HG02938 (cell line): ENCODE measurements around the gene COL4A2.
"Not testable (repeated sequence)": the region's sequence is repeated elsewhere in the genome, so short reads cannot be mapped to it uniquely, and the experiment has no call there.

Source experiments
- ATAC-seq: cut with Tn5 transposase; IDR thresholded peaks from one replicate; pipeline ENCODE4 v1.9.1; 2021; ENCODE audit warnings: mild to moderate bottlenecking, moderate library complexity; ENCODE audit not compliant: unreplicated experiment

The COL4A2 gene

DNA sequence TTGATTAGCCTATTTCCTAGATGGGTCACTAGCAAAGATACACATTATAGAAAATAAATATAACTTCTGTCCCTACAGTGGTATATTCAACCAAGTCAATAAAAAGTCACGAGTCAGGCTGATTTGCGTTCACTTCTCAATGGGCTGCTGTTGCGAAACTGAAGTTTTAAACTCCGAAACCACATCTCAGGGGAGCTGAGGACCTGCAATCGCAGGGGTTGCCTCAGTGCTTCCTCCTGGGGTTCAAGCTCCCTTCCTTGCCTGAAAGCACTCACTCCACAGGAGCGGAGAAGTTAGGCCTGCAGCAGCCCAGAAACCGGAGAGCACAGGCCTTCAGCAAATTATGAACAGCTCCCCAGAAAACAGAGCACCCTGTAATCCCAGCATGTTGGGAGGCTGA is 214.9 kb downstream of the COL4A2 start:
- no peak for ATAC-seq

DNA sequence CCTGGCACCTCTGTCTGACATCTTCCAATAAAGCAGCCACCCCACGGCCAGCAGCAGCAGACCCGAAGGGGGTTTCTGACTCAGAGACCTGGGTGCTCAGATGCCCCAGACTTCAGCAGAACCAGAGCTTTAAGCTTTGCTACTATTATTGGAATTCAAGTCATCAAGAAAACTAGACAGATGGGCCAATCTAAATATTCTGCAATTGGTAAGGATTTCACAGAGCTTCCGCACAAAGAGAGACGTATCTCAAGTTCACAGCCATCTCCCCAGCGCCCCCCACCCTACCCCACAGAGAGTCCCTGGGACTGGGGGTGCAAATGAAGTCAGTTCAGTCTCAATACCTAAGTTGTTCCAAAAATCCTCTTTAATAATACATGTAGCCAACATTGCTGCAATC is 215.6 kb downstream of the COL4A2 start:
- no peak for ATAC-seq

GRCh38 chr13:110523180-110523579 is 216.1 kb downstream of the COL4A2 start:
- no peak for ATAC-seq

DNA sequence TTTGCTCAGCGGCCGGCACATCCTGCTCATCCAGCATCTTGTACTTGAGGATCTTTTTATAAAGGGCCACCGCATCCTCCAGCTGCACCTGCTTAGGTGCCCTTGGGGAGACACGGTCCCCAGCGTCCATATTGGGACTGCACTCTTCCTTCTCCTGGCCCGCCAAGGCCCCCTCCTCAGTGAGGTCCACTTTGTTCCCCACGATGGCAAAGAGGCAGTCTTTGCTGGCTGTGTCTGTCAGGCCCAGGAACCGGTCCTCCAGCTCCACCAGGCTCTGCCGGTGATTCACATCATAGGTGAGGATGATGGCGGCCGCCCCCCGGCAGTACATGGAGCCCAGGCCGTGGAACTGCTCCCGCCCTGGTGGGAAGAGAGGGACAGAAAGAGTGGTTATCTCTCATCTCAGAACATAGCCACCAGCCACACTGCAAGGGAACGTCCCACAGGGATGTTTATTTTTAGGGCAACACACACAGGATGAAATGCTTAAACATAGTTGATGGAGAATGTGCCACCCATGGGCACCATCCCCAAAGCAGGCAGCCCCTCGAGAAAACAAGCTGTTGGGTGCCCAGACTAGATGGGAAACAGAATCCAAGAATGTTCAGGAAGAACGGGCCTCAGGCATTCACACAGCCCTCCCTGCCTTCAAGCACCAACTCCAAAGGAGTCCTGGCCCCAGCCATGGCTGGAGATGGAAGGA is 216.9 kb downstream of the COL4A2 start:
- ATAC-seq, result no peak

DNA sequence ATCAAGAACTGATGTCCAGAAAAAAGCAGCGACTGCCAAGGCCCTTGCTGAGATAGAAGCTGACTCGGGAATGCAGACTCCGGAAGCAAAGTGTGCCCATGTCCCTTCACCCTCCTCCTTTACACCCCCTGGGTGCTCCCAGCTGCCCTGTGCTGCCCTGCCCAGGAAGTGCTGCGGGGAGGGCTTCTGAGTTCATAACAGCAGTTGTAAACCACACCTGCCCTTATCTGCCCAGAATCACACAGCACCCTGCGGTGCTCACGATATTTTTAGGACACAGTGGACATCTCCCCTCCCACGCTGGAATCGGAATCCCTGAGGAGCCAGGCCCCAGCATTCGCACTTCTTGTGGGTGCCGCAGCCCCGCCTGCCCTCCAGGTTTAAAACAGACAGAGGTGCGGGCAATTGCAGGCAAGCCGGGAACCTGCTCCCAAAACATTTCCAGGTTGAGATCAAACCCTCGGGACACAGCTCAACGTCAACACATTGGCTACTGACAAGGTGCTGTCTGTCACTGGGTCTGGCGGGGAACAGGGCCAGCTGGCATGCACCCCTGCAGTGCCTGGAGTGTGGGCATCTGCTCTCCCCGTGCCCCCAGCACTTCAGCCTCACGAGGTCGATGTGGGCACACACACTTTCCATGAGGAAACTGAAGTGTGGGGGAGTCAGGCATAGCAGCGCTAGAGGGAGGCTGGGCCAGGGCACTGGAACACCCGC is 217.6 kb downstream of the COL4A2 start:
- ATAC-seq, result no peak

GRCh38 chr13:110525328-110526319 is 218.5 kb downstream of the COL4A2 start:
- peak; percentile 64 for ATAC-seq

DNA sequence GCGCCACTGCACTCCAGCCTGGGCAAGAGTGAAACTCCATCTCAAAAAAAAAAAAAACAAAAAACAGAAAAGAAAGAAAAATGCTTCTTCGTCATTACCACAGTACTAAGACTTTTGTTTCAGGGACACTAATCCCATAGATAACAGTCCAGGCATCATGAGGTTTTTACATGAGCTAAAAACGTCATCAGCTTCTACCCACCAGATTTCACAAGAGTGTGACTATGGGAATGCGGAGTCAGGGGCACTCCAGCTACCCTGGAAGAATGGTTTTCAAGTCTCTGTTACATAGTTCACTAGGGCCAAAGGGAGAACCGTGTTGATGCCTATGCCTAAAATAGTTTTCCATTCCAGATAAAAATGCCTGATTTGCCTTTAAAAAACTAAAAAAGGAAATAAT is 221.3 kb downstream of the COL4A2 start:
- no peak for ATAC-seq

- ATAC-seq, result no peak
Observed at GRCh38 chr13:110528911-110529310, 221.8 kb downstream of the COL4A2 start.

- no peak for ATAC-seq
Observed at GRCh38 chr13:110529522-110530311, 222.6 kb downstream of the COL4A2 start.

- ATAC-seq, result no peak
Observed at GRCh38 chr13:110531100-110531499, 224.0 kb downstream of the COL4A2 start.

GRCh38 chr13:110531671-110532083 is 224.6 kb downstream of the COL4A2 start:
- no peak for ATAC-seq

GRCh38 chr13:110532258-110532657 is 225.2 kb downstream of the COL4A2 start:
- not testable (repeated sequence) for ATAC-seq

GRCh38 chr13:110533771-110534670 is 226.9 kb downstream of the COL4A2 start:
- ATAC-seq, result no peak

- ATAC-seq, result no peak
Observed at GRCh38 chr13:110535526-110535925, 228.4 kb downstream of the COL4A2 start.

- peak; percentile 43 for ATAC-seq
Observed at GRCh38 chr13:110536006-110536693, 229.1 kb downstream of the COL4A2 start.

DNA sequence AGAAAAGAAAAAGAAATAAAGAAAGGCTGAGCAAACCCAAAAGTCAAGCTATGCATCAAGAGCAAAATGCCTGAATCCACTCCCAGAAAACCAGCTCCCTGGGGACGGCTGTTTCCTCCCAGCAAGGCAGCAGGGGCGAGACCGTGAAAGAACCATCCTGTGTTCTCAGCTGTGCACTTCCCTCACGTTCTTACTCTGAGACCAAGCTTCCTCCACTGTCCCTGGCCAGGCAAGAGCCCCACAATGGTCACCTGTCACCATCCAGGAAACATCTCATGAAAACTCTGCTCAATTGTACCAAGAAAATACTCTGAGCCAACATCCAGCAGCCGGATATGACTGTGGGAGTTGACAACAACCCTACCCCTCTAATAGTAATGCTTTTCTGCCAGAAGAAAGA is 231.5 kb downstream of the COL4A2 start:
- peak; percentile 48 for ATAC-seq

- no peak for ATAC-seq
Observed at GRCh38 chr13:110539894-110540293, 232.8 kb downstream of the COL4A2 start.

DNA sequence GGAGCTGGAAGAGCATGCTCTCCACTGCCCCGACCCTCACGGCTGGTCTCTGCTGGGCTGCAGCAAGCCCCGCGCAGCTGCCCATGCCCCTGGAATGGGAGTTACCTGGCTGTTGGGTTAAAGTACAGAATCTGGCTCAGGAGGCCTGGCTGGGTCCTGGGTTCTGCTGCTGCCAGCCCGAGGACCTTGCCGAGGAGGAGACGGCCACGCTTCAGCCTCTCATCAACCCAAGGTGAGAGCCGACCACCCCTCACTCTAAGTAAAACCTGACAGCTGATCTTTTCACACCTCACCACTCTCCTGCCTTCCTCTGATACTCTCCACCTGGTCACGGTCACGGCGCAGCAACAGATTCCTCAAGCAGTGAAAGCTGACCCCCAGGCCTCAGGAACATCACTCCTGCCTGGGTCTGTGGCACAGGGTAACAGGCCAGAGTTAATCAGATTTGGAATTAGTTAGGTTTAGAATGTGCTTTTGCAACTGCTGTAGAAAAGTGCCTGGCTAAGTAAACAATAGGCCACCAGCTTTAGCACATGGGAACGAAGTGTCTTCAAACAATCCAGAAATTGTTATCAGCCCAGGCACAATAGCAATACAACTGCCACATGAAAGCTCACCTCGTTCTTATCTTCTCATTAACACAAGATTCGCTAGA is 233.9 kb downstream of the COL4A2 start:
- no peak for ATAC-seq
